Measurements from ENCODE around the gene TMEM18. TPM values are rescaled to one million over a fixed set of nuclear protein-coding genes. Genes with fewer than 3 reads are reported as not detected.

Gene TMEM18
- total RNA-seq: 30.9 TPM

GRCh38 chr2:677056-677958 lies at the start of gene TMEM18:
Gene TMEM18 (minus strand): TSS chr2:677406. CDS start chr2:677345, 61 bp downstream.

Measured in diencephalon (tissue), 1 donor.